ENCODE measurements around the gene MDH2.
"Not testable (repeated sequence)": the region's sequence is repeated elsewhere in the genome, so short reads cannot be mapped to it uniquely, and the experiment has no call there.

The MDH2 gene

GRCh38 chr7:76048668-76048988 is 722 bp downstream of the MDH2 start:
- DNase-seq, result no peak

- no peak for DNase-seq
These were observed 1.4 kb downstream of the MDH2 start for GRCh38 chr7:76049295-76049694.

GRCh38 chr7:76050545-76050944 is 2.6 kb downstream of the MDH2 start:
- no peak for DNase-seq

GRCh38 chr7:76051840-76052239 is 3.9 kb downstream of the MDH2 start:
- no peak for DNase-seq

GRCh38 chr7:76052681-76053080 is 4.8 kb downstream of the MDH2 start:
- not testable (repeated sequence) for DNase-seq

GRCh38 chr7:76053461-76053860 is 5.6 kb downstream of the MDH2 start:
- DNase-seq, result no peak

GRCh38 chr7:76054123-76055120 is 6.5 kb downstream of the MDH2 start:
- peak; percentile 31 for DNase-seq

GRCh38 chr7:76056241-76056640 is 8.3 kb downstream of the MDH2 start:
- DNase-seq, result no peak

- no peak for DNase-seq
These were observed 9.4 kb downstream of the MDH2 start for GRCh38 chr7:76057103-76057812.

- DNase-seq, result no peak
These were observed 9.9 kb downstream of the MDH2 start for GRCh38 chr7:76057813-76058145.

- DNase-seq, result not testable (repeated sequence)
These were observed 10.8 kb downstream of the MDH2 start for GRCh38 chr7:76058745-76059144.

GRCh38 chr7:76060842-76061241 is 12.9 kb downstream of the MDH2 start:
- DNase-seq, result no peak

GRCh38 chr7:76062254-76062653 is 14.3 kb downstream of the MDH2 start:
- DNase-seq, result no peak

GRCh38 chr7:76063114-76063513 is 15.2 kb downstream of the MDH2 start:
- no peak for DNase-seq

GRCh38 chr7:76063525-76063924 is 15.6 kb downstream of the MDH2 start:
- DNase-seq, result no peak

- no peak for DNase-seq
These were observed 16.5 kb downstream of the MDH2 start for GRCh38 chr7:76064208-76064970.

GRCh38 chr7:76065016-76065612 is 17.2 kb downstream of the MDH2 start:
- no peak for DNase-seq

GRCh38 chr7:76066716-76067503 is 19.0 kb downstream of the MDH2 start:
- no peak for DNase-seq

- DNase-seq, result no peak
These were observed 21.3 kb downstream of the MDH2 start for GRCh38 chr7:76069238-76069638.

GRCh38 chr7:76071316-76072242 is 23.7 kb downstream of the MDH2 start:
- no peak for DNase-seq
